NCI-H748 (cell line): ENCODE data around the gene ZMYND10.
A peak's percentile ranks its signal among the peaks of the same experiment; 100 is the strongest.

Source experiments
- DNase-seq: peaks from one replicate; lab custom pipeline; 2025; ENCODE audit not compliant: unreplicated experiment; lab: John Stamatoyannopoulos, UW

The ZMYND10 gene

DNA sequence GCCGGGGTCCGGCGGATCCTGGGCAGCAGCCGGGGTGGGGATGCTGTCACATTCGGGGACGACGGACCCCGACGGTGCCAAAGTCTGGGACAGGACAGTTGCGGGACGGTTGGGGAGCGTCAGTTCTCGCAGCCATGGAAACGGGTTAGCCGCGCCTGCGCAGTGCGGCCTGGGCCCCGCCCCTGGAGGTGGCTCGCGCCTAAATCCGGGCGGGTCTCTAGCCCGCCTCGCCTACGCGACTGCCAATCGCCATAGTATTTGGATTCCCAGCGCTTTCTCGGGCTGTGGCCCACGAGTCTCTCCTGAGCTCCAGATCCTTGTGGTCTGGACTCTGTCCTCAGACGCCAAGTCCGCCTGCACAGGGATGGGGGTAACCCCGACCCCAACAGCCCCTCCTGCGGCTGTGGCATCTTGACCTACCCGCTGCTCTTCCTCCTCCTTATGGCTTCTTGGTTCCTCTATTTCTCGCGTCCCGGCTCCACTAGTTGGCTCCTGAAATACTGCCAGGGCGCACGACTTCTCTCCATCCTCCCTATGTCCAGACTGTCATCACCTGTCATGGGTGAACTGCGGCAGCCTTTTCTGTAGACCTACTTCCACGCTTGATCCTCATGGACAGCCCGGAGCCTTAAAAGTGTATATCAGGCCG is at the start of gene ZMYND10:
Gene ZMYND10, minus strand, starts transcription at position 147 of the 649 bp plus-strand sequence. CDS start 153 bp downstream, outside the sequence.
- DNase-seq = peak; percentile 77

DNA sequence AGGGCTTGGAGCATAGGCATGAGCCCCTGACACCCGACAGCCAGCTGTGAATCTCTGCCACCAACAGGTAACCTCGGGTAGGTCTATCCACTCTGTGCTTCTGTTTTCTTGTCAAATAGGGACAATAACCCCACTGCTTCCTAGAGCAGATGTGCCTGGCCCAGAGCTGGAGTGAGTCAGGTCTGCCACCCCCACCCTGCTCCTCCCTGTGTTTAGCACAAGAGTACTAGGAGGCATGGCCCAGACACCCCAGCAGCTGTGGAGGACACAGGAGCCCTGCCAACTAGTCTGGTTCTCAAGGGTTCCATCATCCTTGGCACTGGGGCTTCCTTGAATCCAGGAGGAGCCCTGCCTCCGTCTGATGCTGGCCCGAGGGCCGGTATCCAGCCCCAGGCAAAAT is 47.5 kb upstream of the ZMYND10 start:
- no peak for DNase-seq

GRCh38 chr3:50392101-50392715 is 46.7 kb upstream of the ZMYND10 start:
- DNase-seq = no peak

DNA sequence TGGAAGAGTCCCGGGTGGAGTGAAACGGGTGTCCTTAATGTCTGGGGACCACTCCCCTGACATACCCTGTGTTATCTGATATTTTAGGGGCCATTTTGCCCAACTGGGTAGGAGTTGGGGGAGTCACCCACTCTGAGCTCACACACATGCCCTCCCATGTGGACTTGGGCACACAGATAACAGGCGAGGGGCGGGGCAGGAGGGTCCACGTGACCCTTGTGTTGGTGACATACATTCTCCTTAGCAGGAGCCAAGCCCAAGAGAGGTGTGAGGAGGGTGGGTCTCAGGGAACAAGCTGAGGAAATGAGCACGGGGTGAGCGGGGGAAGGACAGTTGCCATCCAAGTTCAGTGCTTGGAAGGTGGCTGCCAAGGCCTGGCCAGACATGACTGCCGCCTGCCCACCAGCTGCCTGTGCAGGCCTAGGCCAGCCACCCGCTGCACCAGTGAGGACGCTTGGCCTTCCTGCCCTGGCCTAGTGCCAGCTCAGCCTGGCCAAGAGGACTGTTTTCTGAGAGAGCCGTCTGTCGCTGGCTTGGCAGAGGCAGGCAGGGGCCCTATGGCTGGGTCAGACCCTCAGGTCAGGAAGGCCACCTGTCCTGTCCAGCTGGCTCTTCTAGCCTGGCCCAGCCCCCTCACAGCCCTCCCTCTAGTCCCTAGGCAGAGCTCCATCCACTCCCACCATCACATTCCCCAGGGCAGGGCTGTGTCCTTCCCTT is 45.1 kb upstream of the ZMYND10 start:
- DNase-seq = peak; percentile 3

GRCh38 chr3:50389414-50389767 is 43.9 kb upstream of the ZMYND10 start:
- DNase-seq = no peak

GRCh38 chr3:50388720-50389413 is 43.3 kb upstream of the ZMYND10 start:
- DNase-seq = no peak

GRCh38 chr3:50388016-50388719 is 42.6 kb upstream of the ZMYND10 start:
- peak; percentile 20 for DNase-seq

GRCh38 chr3:50385754-50386153 is 40.2 kb upstream of the ZMYND10 start:
- DNase-seq = no peak

DNA sequence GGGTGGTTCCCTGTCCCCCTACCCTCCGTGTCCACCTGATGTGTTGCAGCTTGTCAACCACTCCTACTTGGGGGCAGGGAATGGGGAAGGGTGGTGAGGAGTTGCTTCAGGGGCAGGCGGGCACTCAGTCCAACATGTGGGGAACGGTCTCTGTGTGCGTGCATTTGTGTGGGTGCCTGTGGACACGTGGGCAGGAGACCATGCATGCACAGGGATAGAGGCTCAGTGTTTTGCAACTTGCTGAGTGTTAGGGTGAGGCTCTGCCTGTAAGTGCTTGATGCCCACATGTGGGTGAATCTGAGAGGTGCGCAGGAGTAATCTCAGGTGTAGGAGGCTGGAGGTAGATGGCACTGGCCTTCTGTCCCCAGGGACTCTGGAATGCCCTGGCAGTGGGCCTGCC is 38.2 kb upstream of the ZMYND10 start:
- no peak for DNase-seq

DNA sequence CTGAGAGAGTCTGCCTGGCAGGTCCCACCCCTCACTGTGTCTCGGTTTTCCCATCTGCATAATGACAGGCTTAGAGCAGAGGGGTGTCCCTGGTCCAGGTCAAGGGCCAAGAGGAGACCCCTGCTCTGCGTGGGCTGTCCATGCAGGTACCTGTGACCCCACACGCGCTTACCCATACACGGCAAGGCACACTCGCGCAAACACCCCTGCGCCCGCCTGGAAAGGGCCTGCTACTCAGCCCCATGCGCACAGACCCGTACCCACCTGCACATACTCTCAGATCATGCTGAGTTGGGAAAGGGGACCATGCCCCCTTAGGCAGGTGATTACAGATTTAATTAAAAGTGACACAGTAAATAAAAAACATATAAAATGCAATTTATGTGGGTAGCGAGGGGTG is 37.2 kb upstream of the ZMYND10 start:
- DNase-seq = no peak

DNA sequence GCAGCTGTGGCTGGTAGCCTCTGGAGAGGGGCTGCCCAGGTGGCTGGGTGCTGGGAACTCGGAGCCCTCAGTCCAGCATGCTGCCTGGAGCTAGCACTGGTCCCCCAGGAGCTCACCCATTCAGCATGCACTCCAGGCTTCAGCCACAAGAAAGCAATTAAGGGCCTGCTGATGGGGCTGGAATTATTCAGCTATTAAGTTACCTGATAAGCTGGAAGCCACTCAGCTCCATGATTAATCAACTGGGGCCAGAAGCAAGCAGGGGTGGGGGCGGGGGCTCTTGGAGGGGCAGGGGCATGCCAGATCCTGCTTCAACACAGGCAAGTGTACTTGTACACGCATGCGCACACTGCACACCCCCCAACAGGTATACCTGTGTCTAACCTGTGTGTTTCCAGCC is 35.9 kb upstream of the ZMYND10 start:
- peak; percentile 0 for DNase-seq

GRCh38 chr3:50380405-50381085 is 35.0 kb upstream of the ZMYND10 start:
- DNase-seq = no peak

DNA sequence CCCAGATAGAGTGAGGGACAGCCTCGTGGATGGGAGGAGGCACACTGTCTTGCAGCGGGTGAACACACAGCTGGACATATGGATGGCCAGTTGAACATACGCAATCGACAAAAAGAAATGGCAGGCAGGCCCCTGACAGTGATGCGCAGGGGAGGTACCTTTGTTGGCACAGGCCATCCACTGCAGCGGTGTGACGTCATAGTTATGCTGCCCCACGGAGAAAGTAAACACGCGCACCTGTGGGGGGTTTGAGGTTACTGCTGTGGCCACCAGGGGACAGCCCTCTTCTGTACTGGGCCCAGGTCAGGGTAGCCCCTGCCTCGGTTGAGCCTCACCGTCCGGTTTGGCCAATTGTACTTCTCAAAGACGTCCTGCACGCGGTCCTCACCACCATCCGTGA is 33.2 kb upstream of the ZMYND10 start:
- no peak for DNase-seq

DNA sequence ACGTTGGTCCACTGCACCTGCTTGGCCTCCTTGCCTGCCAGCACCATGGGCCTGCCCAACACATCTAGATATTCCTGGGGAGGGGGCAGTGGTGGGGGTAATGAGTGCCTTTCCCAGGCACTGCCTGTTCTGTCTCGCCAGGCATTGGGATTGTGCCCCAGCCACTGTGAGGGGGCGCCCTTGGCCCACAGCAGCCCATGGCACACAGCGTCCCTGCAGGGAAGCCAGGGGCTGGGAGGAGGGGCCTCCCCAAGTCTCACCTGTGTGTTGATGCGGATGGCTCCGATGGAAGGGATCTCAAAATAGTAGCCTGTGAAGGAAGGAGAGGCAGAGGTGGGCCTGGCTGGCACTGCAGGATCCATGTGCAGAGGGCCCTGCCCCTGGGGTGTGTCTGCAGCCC is 32.5 kb upstream of the ZMYND10 start:
- DNase-seq = no peak

- peak; percentile 7 for DNase-seq
Observed at GRCh38 chr3:50375258-50375931, 29.9 kb upstream of the ZMYND10 start.

GRCh38 chr3:50374363-50375257 is 29.1 kb upstream of the ZMYND10 start:
- no peak for DNase-seq

DNA sequence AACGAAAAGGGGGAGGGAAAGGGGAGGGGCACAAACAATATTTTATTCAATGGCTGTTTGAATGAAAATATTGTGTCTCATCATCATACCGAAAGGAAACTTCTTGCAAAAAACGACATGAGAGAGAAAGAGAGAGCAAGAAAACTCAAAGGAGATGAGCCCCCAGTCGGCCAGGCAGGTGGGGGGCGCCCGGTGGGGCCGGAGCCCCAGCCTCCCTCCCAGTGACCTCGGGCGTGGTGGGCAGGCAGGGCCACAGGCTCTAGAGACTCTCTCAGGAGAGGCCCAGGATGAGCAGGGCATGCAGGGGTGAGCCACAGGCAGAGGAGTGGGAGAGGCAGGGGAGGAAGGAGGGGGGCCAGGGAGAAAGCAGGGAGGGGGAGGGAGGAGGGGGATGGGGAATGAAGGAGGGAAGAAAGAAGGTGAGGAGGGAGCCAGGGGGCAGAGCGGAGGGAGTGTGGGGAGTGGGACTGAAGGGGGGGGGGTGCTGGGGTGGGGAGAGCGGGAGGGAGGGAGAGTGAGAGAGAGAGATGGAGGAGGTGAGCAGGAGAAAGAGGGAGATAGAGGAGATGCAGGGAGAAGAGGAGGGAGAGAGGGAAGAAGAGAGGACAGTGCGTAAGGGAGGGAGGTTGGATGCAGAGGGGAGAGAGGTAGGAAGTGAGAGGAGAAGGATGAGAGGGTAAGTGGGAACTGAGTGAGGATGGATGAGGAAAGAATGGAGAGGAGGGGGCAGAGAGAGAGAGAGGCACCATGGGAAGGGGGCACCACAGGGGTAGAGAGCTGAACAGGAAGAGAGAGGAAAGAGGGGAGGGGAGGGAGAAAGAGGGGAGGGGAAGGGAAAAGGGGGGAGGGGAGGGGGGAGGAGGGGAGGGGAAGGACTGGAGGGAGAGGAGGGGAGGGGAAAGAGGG is 27.9 kb upstream of the ZMYND10 start:
- DNase-seq = peak; percentile 4

GRCh38 chr3:50372349-50372748 is 26.8 kb upstream of the ZMYND10 start:
- DNase-seq = no peak
